ENCODE data around the gene AUH. TPM values are rescaled to one million over a fixed set of nuclear protein-coding genes. Genes with fewer than 3 reads are reported as not detected.
"Not testable (repeated sequence)": the region's sequence is repeated elsewhere in the genome, so short reads cannot be mapped to it uniquely, and the experiment has no call there.

AUH gene
- total RNA-seq, 1 donor from 2014 or later: 17.3 TPM

DNA sequence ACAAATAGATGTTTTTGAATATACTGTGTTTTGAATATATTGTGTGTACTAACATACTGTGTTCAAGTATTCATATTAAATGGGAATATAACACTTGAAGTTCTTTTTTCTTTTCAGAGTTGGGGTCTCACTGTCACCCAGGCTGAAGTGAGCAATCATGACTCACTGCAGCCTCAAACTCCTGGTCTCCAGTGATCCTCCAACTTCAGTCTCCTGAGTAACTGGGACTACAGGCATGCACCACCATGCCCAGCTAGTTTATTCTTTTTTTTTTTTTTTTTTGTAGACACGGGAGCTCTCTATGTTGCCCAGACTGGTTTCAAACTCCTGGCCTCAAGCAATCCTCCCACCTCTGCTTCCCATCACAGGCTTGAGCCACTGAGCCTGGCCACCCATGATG lies 23.2 kb upstream of the AUH start:
- H3K27me3 ChIP-seq (ENCODE audit: low read depth): no peaks in the 10 kb centered on the region
- no peak overlapping the region for H3K27ac ChIP-seq
- TF ChIP-seq, protein P1, sequence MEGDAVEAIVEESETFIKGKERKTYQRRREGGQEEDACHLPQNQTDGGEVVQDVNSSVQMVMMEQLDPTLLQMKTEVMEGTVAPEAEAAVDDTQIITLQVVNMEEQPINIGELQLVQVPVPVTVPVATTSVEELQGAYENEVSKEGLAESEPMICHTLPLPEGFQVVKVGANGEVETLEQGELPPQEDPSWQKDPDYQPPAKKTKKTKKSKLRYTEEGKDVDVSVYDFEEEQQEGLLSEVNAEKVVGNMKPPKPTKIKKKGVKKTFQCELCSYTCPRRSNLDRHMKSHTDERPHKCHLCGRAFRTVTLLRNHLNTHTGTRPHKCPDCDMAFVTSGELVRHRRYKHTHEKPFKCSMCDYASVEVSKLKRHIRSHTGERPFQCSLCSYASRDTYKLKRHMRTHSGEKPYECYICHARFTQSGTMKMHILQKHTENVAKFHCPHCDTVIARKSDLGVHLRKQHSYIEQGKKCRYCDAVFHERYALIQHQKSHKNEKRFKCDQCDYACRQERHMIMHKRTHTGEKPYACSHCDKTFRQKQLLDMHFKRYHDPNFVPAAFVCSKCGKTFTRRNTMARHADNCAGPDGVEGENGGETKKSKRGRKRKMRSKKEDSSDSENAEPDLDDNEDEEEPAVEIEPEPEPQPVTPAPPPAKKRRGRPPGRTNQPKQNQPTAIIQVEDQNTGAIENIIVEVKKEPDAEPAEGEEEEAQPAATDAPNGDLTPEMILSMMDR (IDR thresholded peaks at IDR 0.05): no peak
- H3K4me3 ChIP-seq: no peak overlapping the region
- intact Hi-C loops (cut with DNase I): no loop called here
- ATAC-seq (no peak), DNase-seq (no peak)
- H3K4me1 ChIP-seq: no peaks in the 10 kb centered on the region
- H3K36me3 ChIP-seq: no peaks in the 10 kb centered on the region
- no peaks in the 10 kb centered on the region for H3K9me3 ChIP-seq

DNA sequence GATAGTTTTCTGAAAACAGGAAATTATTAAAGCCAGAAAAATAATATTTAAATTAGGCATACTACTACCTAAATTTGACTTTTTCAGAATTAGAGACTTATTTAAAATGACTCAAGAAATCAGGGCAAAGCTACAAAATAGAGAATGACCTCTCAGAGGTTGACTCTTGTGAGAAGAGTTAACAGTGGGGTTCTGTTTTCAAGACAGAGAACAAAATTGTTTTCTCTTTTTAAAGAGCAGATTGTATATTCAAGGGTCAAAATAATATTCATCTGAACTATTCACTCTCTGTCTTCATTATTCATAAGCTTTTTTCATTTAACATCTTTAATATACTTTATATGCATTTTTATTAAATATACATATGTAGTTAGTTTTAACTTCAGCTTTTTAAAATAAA lies 21.9 kb upstream of the AUH start:
- Histone ChIP-seq H3K27ac (no peak overlapping the region), H3K9me3 (no peaks in the 10 kb centered on the region), H3K4me3 (no peak overlapping the region), H3K36me3 (no peaks in the 10 kb centered on the region), H3K27me3 (ENCODE audit: low read depth) (no peaks in the 10 kb centered on the region), H3K4me1 (peaks cover 10% of the 10 kb centered on the region)
- no peak for ATAC-seq
- intact Hi-C loops (cut with DNase I): no loop called here
- no peak for DNase-seq
- TF ChIP-seq, protein P1 (IDR thresholded peaks at IDR 0.05): no peak

DNA sequence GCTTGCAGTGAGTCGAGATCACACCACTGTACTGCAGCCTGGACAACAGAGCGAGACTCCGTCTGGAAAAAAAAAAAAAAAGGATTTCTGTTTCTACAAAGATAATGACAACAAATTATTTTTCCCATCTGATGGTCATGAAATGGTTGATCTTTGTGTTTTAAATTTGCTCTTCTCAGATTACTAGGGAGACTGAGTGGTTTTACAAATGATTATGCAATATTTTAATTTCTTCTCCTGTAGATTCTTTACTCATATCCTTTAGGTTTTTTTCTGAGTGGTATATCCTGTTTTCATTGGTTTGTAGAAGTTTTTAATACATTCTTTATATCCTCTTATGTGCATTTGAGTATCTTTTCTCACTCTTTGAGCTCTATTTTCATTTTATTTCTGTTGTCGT lies 20.6 kb upstream of the AUH start:
- intact Hi-C loops (cut with DNase I): no loop called here
- DNase-seq: no peak
- Histone ChIP-seq H3K4me3 (no peak overlapping the region), H3K27ac (no peak overlapping the region), H3K9me3 (no peaks in the 10 kb centered on the region), H3K4me1 (peaks cover 15% of the 10 kb centered on the region), H3K36me3 (no peaks in the 10 kb centered on the region), H3K27me3 (ENCODE audit: low read depth) (no peaks in the 10 kb centered on the region)
- ATAC-seq: no peak
- TF ChIP-seq, protein P1 (IDR thresholded peaks at IDR 0.05): no peak

DNA sequence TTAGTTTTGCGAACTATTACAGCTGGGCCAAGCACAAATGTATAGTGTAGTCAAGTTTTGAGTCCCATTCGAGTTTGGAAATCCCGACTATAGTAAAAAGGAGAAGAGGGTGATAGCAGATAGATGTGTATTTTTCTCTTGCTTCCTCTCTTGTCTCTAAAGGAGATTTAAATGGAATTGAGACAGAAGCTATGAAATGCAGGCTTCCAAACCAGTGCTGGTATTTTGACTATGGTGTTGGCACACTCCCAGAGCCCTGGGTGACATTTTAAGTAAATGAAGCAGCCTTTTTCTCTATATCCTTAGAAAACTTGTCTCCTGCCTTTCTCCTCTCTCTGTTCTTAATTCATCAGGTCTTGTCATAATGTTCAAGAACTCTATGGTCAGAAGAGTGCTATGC lies 17.7 kb upstream of the AUH start:
- no peak for ATAC-seq
- Histone ChIP-seq H3K36me3 (no peaks in the 10 kb centered on the region), H3K27me3 (ENCODE audit: low read depth) (no peaks in the 10 kb centered on the region), H3K4me1 (peaks cover 29% of the 10 kb centered on the region), H3K9me3 (no peaks in the 10 kb centered on the region), H3K4me3 (no peak overlapping the region), H3K27ac (no peak overlapping the region)
- intact Hi-C loops (cut with DNase I): no loop called here
- no peak for DNase-seq
- TF ChIP-seq, protein P1 (IDR thresholded peaks at IDR 0.05): no peak

DNA sequence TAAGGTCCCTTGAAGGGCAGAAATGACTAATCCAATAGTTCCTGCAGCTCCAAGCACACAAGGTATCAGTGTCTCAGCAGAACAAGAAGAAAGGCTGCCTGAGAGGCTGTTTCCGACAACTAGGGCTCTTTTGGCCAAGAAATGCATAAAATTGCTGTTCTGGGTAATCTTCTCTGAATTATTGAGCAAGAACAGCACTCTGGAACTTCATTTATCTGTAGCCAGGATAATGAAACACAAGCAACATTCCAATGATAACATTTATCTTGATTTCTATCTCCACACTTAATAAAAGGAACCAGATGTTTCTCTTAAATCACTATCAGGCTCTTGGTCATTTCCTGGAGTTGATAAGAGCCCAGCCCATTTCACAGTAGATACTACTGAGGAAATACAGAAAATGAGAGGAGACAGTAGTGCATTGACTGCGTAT lies 17.0 kb upstream of the AUH start:
- Histone ChIP-seq H3K4me3 (no peak overlapping the region), H3K9me3 (no peaks in the 10 kb centered on the region), H3K36me3 (no peaks in the 10 kb centered on the region), H3K27ac (no peak overlapping the region), H3K27me3 (ENCODE audit: low read depth) (no peaks in the 10 kb centered on the region), H3K4me1 (peaks cover 29% of the 10 kb centered on the region)
- TF ChIP-seq, protein P1 (IDR thresholded peaks at IDR 0.05): no peak
- no peak for DNase-seq
- intact Hi-C loops (cut with DNase I): no loop called here
- peak in 1 of 2 donors; percentile 65 for ATAC-seq

DNA sequence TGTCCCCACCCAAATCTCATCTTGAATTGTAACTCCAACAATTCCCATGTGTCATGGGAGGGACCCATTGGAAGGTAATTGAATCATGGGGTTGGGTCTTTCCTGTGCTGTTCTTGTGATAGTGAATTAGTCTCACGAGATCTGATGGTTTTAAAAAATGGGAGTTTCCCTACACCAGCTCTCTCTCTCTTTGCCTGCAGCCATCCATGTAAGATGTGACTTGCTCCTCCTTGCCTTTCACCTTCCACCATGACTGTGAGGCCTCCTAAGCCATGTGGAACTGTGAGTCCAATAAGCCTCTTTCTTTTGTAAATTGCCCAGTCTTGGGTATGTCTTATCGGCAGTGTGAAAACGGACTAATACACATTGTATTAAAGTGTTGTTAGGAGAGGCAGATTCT lies 16.3 kb upstream of the AUH start:
- ATAC-seq; H3K9me3 ChIP-seq; DNase-seq; H3K36me3 ChIP-seq; H3K27ac ChIP-seq; intact Hi-C loops (cut with DNase I); H3K27me3 ChIP-seq (ENCODE audit: low read depth); H3K4me3 ChIP-seq: not testable (repeated sequence)
- H3K4me1 ChIP-seq: peaks cover 29% of the 10 kb centered on the region
